Smooth muscle cell (in vitro differentiated cells): ENCODE results near the gene RPGR. TPM values are rescaled to one million over a fixed set of nuclear protein-coding genes. Genes with fewer than 3 reads are reported as not detected.

Source experiments
- DNase-seq: peaks from one replicate; lab custom pipeline; 2025; ENCODE audit not compliant: unreplicated experiment; lab: John Stamatoyannopoulos, UW
- H2AFZ ChIP-seq: fragments of 200-600 bp; sonication (generic); 2 replicates; pipeline ENCODE4 v1.6.0; 2016; ENCODE audit warnings: antibody characterized with exemption, low read depth, mild to moderate bottlenecking
- H3F3A ChIP-seq: fragments of 200-600 bp; sonication (generic); 2 replicates; pipeline ENCODE4 v1.6.0; 2017; ENCODE audit warnings: antibody characterized with exemption, low read depth
- H3K27ac ChIP-seq: fragments of 200-600 bp; sonication (generic); 2 replicates; pipeline ENCODE4 v1.5.1; 2016; ENCODE audit warnings: low read depth, mild to moderate bottlenecking
- H3K27me3 ChIP-seq: fragments of 200-600 bp; sonication (generic); 2 replicates; pipeline ENCODE4 v1.6.1; 2016; ENCODE audit warnings: low read depth, mild to moderate bottlenecking
- H3K36me3 ChIP-seq: fragments of 200-600 bp; sonication (generic); 2 replicates; pipeline ENCODE4 v1.5.1; 2016; ENCODE audit warnings: low read depth
- H3K4me1 ChIP-seq: fragments of 200-600 bp; sonication (generic); 2 replicates; pipeline ENCODE4 v1.5.1; 2016; ENCODE audit warnings: low read depth
- H3K4me2 ChIP-seq: fragments of 200-600 bp; sonication (generic); 2 replicates; pipeline ENCODE4 v1.6.0; 2016; ENCODE audit warnings: mild to moderate bottlenecking
- H3K4me3 ChIP-seq: fragments of 200-600 bp; sonication (generic); 2 replicates; pipeline ENCODE4 v1.5.1; 2016; ENCODE audit warnings: mild to moderate bottlenecking
- H3K79me2 ChIP-seq: fragments of 200-600 bp; sonication (generic); 2 replicates; pipeline ENCODE4 v1.6.0; 2016; ENCODE audit warnings: low read depth, mild to moderate bottlenecking
- H3K9ac ChIP-seq: fragments of 200-600 bp; sonication (generic); 2 replicates; pipeline ENCODE4 v1.6.0; 2016; ENCODE audit warnings: low read depth
- H3K9me3 ChIP-seq: fragments of 200-600 bp; sonication (generic); replicated peaks from 2 replicates; pipeline ENCODE4 v1.5.1; 2016; ENCODE audit warnings: low read depth
- H4K20me1 ChIP-seq: fragments of 200-600 bp; sonication (generic); 2 replicates; pipeline ENCODE4 v1.6.0; 2016; ENCODE audit warnings: low read depth
- WGBS: methylation state at CpG from one replicate; pipeline ENCODE4 v1.1.7; 2016; ENCODE audit warnings: low lambda C conversion rate; 5-methylcytosine and 5-hydroxymethylcytosine counted together
- polyA plus RNA-seq: library from polyadenylated mRNA; unstranded; fragments of >200 nt; fragmentation: Nextera tagmentation; extraction: Ambion mirVana; gene quantifications from 2 replicates; pipeline ENCODE4 v1.2.1, GENCODE V29; 2016
- total RNA-seq: library from RNA; depleted of rRNA; stranded (reverse); fragments of >200 nt; gene quantifications from 2 replicates; pipeline ENCODE4 v1.2.3, GENCODE V29; 2014
- TF ChIP-seq, protein P1 (sequence below): fragments of 200-600 bp; sonication (generic); IDR thresholded peaks from 2 replicates; pipeline ENCODE4 v1.5.1; 2017; ENCODE audit warnings: borderline replicate concordance, mild to moderate bottlenecking, antibody characterized with exemption; ENCODE audit not compliant: insufficient read depth, poor library complexity, severe bottlenecking

RPGR gene
- total and polyA plus RNA-seq, 2 experiments from 2014 or later: 2.4 to 11.5 TPM

DNA sequence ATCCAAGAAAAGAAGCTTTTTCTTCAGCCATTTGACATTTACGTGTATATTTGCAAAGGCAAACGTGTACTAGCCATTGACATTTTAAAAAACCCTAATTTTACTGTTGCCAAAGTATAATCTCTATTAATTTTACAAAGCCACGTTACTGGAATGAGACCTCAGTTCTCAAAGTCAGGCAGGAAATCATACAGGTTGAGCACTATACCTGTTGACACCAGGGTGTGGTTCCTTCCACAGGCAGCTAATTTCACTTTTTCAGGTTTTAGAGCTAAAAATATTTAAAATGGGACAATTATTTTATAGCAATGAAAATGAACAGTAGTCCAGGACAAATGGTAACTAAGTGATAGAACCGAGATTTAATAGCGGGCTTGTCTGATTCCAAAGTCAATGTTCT lies 6.5 kb downstream of the RPGR start:
- no peak for DNase-seq
- H3F3A ChIP-seq: no peaks in the 10 kb centered on the region
- no peaks in the 10 kb centered on the region for H3K36me3 ChIP-seq
- no peaks in the 10 kb centered on the region for H3K9me3 ChIP-seq
- H3K4me2 ChIP-seq: no peak overlapping the region
- H3K4me1 ChIP-seq: no peaks in the 10 kb centered on the region
- H4K20me1 ChIP-seq: no peaks in the 10 kb centered on the region
- TF ChIP-seq, protein P1, sequence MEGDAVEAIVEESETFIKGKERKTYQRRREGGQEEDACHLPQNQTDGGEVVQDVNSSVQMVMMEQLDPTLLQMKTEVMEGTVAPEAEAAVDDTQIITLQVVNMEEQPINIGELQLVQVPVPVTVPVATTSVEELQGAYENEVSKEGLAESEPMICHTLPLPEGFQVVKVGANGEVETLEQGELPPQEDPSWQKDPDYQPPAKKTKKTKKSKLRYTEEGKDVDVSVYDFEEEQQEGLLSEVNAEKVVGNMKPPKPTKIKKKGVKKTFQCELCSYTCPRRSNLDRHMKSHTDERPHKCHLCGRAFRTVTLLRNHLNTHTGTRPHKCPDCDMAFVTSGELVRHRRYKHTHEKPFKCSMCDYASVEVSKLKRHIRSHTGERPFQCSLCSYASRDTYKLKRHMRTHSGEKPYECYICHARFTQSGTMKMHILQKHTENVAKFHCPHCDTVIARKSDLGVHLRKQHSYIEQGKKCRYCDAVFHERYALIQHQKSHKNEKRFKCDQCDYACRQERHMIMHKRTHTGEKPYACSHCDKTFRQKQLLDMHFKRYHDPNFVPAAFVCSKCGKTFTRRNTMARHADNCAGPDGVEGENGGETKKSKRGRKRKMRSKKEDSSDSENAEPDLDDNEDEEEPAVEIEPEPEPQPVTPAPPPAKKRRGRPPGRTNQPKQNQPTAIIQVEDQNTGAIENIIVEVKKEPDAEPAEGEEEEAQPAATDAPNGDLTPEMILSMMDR: no peak
- no peaks in the 10 kb centered on the region for H3K79me2 ChIP-seq
- no peak overlapping the region for H3K9ac ChIP-seq
- no peaks in the 10 kb centered on the region for H3K27me3 ChIP-seq
- H3K27ac ChIP-seq: no peak overlapping the region
- WGBS: 72% methylated on average over 5 of the region's 5 CpGs
- no peak overlapping the region for H3K4me3 ChIP-seq
- H2AFZ ChIP-seq: no peak overlapping the region

DNA sequence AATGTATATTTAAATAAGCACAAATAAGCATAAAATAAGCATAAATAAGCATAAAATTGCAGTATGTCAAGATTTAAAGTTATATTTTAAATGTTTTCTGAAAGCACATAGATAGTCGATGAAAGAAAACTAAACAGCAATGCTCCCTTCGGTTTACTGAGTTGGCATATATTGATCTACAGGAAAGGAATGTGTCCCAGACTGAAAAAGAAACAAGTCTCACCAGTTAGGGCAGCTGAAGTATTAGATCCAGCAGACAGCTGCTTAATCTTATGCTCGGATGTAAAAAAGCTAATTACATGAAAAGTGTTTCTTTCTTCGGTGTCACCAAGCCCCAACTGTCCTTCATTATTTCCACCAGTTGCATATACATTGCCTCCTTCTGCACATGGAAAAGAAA lies 8.7 kb downstream of the RPGR start:
- Histone ChIP-seq H3K4me3 (no peak overlapping the region), H3K9me3 (no peaks in the 10 kb centered on the region), H4K20me1 (no peaks in the 10 kb centered on the region), H3K9ac (no peak overlapping the region), H3K79me2 (no peaks in the 10 kb centered on the region), H3K4me1 (no peaks in the 10 kb centered on the region), H3F3A (no peaks in the 10 kb centered on the region), H3K36me3 (no peaks in the 10 kb centered on the region), H3K27ac (no peak overlapping the region), H2AFZ (no peak overlapping the region), H3K27me3 (no peaks in the 10 kb centered on the region), H3K4me2 (no peak overlapping the region)
- DNase-seq: no peak
- WGBS: 80% methylated on average over 4 of the region's 4 CpGs
- TF ChIP-seq, protein P1: no peak

DNA sequence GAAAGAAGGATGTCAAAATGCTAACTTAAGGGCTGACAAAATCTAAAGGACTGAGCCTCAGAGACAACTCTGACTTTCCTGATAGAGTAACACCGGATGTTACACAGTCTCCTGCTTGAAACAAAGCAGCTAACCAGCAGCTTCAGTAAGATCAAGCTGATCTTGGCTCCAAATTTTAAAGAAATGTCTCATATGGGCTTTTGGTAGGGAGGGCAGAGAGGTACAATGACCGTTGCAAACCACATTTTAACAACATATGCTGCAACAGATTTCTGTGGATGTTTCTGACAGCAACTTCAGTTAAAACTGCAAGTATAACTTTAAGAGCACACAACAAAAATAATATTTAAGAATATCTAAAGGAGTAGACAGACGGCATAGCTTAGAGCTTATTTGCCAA lies 9.1 kb downstream of the RPGR start:
- no peak overlapping the region for H2AFZ ChIP-seq
- no peaks in the 10 kb centered on the region for H4K20me1 ChIP-seq
- no peaks in the 10 kb centered on the region for H3K36me3 ChIP-seq
- no peaks in the 10 kb centered on the region for H3K79me2 ChIP-seq
- WGBS: 63% methylated on average over 3 of the region's 3 CpGs
- TF ChIP-seq, protein P1: no peak
- no peak overlapping the region for H3K9ac ChIP-seq
- no peaks in the 10 kb centered on the region for H3F3A ChIP-seq
- no peaks in the 10 kb centered on the region for H3K27me3 ChIP-seq
- DNase-seq: no peak
- no peak overlapping the region for H3K4me3 ChIP-seq
- no peaks in the 10 kb centered on the region for H3K4me1 ChIP-seq
- no peaks in the 10 kb centered on the region for H3K9me3 ChIP-seq
- H3K4me2 ChIP-seq: no peak overlapping the region
- no peak overlapping the region for H3K27ac ChIP-seq

DNA sequence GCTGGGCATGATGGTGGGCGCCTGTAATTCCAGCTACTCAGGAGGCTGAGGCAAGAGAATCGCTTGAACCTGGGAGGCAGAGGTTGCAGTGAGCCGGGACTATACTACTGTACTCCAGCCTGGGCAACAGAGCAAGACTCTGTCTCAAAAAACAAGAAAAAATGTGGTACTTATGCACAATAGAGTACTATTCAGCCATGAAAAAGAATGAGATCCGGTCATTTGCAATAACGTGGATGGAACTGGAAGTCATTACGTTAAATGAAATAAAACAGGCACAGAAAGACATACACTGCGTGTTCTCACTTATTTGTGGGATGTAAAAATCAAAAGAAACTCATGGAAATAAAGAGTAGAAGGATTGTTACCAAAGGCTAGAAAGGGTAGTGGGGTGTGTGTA lies 12.1 kb downstream of the RPGR start:
- no peak overlapping the region for H3K27ac ChIP-seq
- H3K36me3 ChIP-seq: no peaks in the 10 kb centered on the region
- no peak overlapping the region for H3K4me2 ChIP-seq
- DNase-seq: no peak
- H3K79me2 ChIP-seq: no peaks in the 10 kb centered on the region
- H3K27me3 ChIP-seq: no peaks in the 10 kb centered on the region
- H3K4me3 ChIP-seq: no peak overlapping the region
- H3F3A ChIP-seq: no peaks in the 10 kb centered on the region
- H4K20me1 ChIP-seq: no peaks in the 10 kb centered on the region
- H3K9me3 ChIP-seq: no peaks in the 10 kb centered on the region
- H2AFZ ChIP-seq: no peak overlapping the region
- 83% methylated on average over 7 of the region's 7 CpGs for WGBS
- H3K9ac ChIP-seq: no peak overlapping the region
- TF ChIP-seq, protein P1: no peak
- H3K4me1 ChIP-seq: no peaks in the 10 kb centered on the region
